Measurements from ENCODE around the gene NFIA.

NFIA gene

DNA sequence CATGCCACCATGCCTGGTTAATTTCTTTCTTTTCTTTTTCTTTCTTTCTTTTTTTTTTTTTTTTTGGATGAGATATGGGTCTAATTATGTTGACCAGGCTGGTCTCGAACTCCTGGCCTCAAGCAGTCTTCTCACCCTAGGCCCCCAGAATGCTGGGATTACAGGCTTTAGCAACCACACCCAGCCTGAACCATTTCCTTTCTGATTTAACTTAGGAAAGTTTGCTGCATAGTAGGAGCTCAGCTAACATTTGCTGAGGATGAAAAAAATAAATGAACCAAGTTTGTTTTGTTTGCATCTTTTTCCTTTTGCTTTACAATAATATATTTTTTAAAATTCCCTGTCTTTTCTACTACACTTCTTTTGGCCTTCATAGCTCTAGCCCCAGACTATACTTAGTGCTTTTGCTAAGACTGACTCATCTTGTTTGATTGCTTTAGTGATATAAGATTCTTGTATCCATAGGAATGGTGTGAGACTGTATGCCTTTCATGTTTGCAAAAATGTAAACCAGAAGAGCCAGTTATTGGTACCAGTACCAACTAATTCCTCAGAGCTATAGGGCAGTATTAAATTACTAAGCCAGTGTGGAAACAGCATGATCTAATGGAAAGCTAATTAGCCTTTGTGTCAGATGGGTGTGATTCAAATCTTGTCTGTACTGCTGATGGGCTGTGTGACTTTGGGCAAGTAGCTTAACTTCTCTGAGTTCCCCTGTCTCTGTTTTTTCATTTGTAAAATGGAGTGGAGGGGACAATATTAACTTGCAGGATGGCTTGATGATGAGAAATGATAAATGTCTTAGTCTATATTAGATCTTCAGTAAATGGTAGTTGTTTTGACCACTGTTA is 66.9 kb downstream of the NFIA start:
- TF ChIP-seq EZH2phosphoT487 (IDR thresholded peaks at IDR 0.05; ENCODE audit: borderline replicate concordance), result no peak
- TF ChIP-seq, protein P1, sequence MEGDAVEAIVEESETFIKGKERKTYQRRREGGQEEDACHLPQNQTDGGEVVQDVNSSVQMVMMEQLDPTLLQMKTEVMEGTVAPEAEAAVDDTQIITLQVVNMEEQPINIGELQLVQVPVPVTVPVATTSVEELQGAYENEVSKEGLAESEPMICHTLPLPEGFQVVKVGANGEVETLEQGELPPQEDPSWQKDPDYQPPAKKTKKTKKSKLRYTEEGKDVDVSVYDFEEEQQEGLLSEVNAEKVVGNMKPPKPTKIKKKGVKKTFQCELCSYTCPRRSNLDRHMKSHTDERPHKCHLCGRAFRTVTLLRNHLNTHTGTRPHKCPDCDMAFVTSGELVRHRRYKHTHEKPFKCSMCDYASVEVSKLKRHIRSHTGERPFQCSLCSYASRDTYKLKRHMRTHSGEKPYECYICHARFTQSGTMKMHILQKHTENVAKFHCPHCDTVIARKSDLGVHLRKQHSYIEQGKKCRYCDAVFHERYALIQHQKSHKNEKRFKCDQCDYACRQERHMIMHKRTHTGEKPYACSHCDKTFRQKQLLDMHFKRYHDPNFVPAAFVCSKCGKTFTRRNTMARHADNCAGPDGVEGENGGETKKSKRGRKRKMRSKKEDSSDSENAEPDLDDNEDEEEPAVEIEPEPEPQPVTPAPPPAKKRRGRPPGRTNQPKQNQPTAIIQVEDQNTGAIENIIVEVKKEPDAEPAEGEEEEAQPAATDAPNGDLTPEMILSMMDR (conservative IDR thresholded peaks at IDR 0.05; ENCODE audit: low read length), result no peak
- peaks cover 76% of the 10 kb centered on the region for H3K27me3 ChIP-seq (ENCODE audit: insufficient read depth, low read length, poor library complexity, severe bottlenecking)
- no peaks in the 10 kb centered on the region for H3K9me2 ChIP-seq (replicated peaks; ENCODE audit: low read depth, low read length)
- no peaks in the 10 kb centered on the region for H3K9me3 ChIP-seq (ENCODE audit: insufficient read depth, low read depth, low read length)
- H3K36me3 ChIP-seq (ENCODE audit: insufficient read depth, low read length), result no peaks in the 10 kb centered on the region
- H3K9ac ChIP-seq (ENCODE audit: low read depth, low read length, poor library complexity, severe bottlenecking), result no peak overlapping the region
- no peaks in the 10 kb centered on the region for H3F3A ChIP-seq (ENCODE audit: low read depth)
- no peak overlapping the region for H3K4me3 ChIP-seq (ENCODE audit: low read length, poor library complexity, severe bottlenecking)
- H3K4me2 ChIP-seq (ENCODE audit: low read depth, low read length, poor library complexity, severe bottlenecking), result no peak overlapping the region
- no peaks in the 10 kb centered on the region for H4K20me1 ChIP-seq (ENCODE audit: insufficient read depth, low read length, poor library complexity, severe bottlenecking)
- H3K4me1 ChIP-seq (ENCODE audit: insufficient read depth, low read length, poor library complexity, severe bottlenecking), result no peaks in the 10 kb centered on the region
- no peaks in the 10 kb centered on the region for H3K79me2 ChIP-seq (ENCODE audit: insufficient read depth, low read length)
- no peak overlapping the region for H2AFZ ChIP-seq (ENCODE audit: low read length)

DNA sequence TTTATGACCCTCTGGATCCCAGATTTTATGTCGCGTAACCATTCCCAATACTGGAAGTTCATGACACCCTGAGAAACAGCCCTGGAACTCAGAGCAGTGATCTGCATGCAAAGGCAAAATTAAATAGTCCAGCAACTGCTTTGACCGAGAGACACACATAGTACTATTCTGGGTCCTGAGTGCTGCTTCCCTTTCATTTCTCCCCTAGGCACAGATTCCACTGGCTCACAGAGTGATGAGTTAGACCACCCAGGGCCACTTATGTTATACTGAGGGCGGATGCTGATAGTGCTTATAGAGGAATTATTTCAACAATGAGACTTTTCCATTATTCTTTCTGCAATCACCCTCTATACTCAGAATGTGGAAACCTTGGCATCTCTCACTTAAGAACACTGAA is 69.2 kb downstream of the NFIA start:
- Histone ChIP-seq H3K79me2 (ENCODE audit: insufficient read depth, low read length) (no peaks in the 10 kb centered on the region), H3K4me3 (ENCODE audit: low read length, poor library complexity, severe bottlenecking) (no peak overlapping the region), H3K36me3 (ENCODE audit: insufficient read depth, low read length) (no peaks in the 10 kb centered on the region), H3K27me3 (ENCODE audit: insufficient read depth, low read length, poor library complexity, severe bottlenecking) (peaks cover 88% of the 10 kb centered on the region), H3K9me3 (ENCODE audit: insufficient read depth, low read depth, low read length) (no peaks in the 10 kb centered on the region), H3F3A (ENCODE audit: low read depth) (no peaks in the 10 kb centered on the region), H3K4me2 (ENCODE audit: low read depth, low read length, poor library complexity, severe bottlenecking) (no peak overlapping the region), H2AFZ (ENCODE audit: low read length) (no peak overlapping the region), H3K9me2 (replicated peaks; ENCODE audit: low read depth, low read length) (no peaks in the 10 kb centered on the region), H3K9ac (ENCODE audit: low read depth, low read length, poor library complexity, severe bottlenecking) (no peak overlapping the region), H4K20me1 (ENCODE audit: insufficient read depth, low read length, poor library complexity, severe bottlenecking) (no peaks in the 10 kb centered on the region), H3K4me1 (ENCODE audit: insufficient read depth, low read length, poor library complexity, severe bottlenecking) (no peaks in the 10 kb centered on the region)
- TF ChIP-seq, protein P1 (conservative IDR thresholded peaks at IDR 0.05; ENCODE audit: low read length), result no peak
- TF ChIP-seq EZH2phosphoT487 (IDR thresholded peaks at IDR 0.05; ENCODE audit: borderline replicate concordance), result no peak

DNA sequence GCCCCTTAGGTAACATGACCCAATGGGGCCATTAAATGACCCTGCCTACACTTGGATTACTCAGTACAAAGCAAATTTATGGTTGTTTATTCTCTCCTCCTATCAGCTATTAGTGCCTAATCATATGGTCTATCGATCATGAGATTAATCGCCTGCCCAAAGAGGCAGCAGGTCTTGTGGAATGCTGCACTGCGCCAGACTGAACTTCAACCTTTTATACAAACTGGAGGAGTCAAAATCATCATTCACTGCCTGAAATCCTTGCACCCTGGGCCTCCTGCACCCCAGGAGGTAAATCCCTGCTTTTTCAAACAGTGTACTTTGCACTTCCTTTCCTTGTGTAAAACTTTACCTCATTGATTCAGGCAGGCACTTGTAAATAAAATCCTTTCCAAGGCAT is 69.7 kb downstream of the NFIA start:
- H3K79me2 ChIP-seq (ENCODE audit: insufficient read depth, low read length), result no peaks in the 10 kb centered on the region
- no peak overlapping the region for H3K4me2 ChIP-seq (ENCODE audit: low read depth, low read length, poor library complexity, severe bottlenecking)
- no peaks in the 10 kb centered on the region for H3K36me3 ChIP-seq (ENCODE audit: insufficient read depth, low read length)
- no peaks in the 10 kb centered on the region for H3K9me3 ChIP-seq (ENCODE audit: insufficient read depth, low read depth, low read length)
- no peak overlapping the region for H3K4me3 ChIP-seq (ENCODE audit: low read length, poor library complexity, severe bottlenecking)
- no peaks in the 10 kb centered on the region for H4K20me1 ChIP-seq (ENCODE audit: insufficient read depth, low read length, poor library complexity, severe bottlenecking)
- H3F3A ChIP-seq (ENCODE audit: low read depth), result no peaks in the 10 kb centered on the region
- H3K4me1 ChIP-seq (ENCODE audit: insufficient read depth, low read length, poor library complexity, severe bottlenecking), result peaks cover 1% of the 10 kb centered on the region
- TF ChIP-seq, protein P1 (conservative IDR thresholded peaks at IDR 0.05; ENCODE audit: low read length), result no peak
- no peak for TF ChIP-seq EZH2phosphoT487 (IDR thresholded peaks at IDR 0.05; ENCODE audit: borderline replicate concordance)
- H3K9ac ChIP-seq (ENCODE audit: low read depth, low read length, poor library complexity, severe bottlenecking), result no peak overlapping the region
- H2AFZ ChIP-seq (ENCODE audit: low read length), result no peak overlapping the region
- no peaks in the 10 kb centered on the region for H3K9me2 ChIP-seq (replicated peaks; ENCODE audit: low read depth, low read length)
- H3K27me3 ChIP-seq (ENCODE audit: insufficient read depth, low read length, poor library complexity, severe bottlenecking), result peaks cover 88% of the 10 kb centered on the region

All from Loucy (cell line).